ENCODE results near the gene UPK1B. TPM values are rescaled to one million over a fixed set of nuclear protein-coding genes. Genes with fewer than 3 reads are reported as not detected.
"Not testable (repeated sequence)": the region's sequence is repeated elsewhere in the genome, so short reads cannot be mapped to it uniquely, and the experiment has no call there.

Gene UPK1B
- under 1 TPM in 2 of 6 experiments, not detected in 4; 0.10 to 0.12 TPM for total RNA-seq (2021; fragmentation: NEBNext Ultra II Directional; extraction: Animal tissue kit (Norgen Biotek cat#: 25700))
- long read RNA-seq, result 0 reads

DNA sequence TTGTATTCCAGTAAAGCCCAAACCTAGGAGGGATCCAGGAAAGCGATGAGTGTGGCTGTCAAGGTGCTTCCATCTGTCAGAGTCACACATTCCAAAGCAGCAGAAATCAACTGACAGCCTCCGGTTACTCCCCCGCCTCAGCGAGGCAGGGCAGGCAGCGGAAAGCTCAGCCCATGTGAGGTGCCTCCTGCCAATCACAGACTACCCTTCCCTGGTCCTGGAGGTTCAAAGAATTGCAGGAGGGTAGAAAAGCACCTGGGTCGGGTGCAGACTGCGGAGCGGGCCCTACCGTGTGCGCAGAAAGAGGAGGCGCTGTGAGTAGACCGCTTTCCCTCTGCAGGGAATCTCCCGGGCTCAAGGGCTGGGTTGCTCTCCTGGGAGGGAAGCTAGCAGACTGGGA lies at the start of gene UPK1B:
Gene UPK1B, plus strand, starts transcription at position 274 of the 400 bp plus-strand sequence. CDS start 13,144 bp downstream, outside the sequence.
- Mint-ChIP-seq H3K4me1 (ENCODE audit: low read depth) (peaks cover 24% of the 10 kb centered on the region), H3K27me3 (ENCODE audit: insufficient read depth) (no peaks in the 10 kb centered on the region), H3K9me3 (no peaks in the 10 kb centered on the region), H3K36me3 (ENCODE audit: low read depth) (no peaks in the 10 kb centered on the region), H3K4me3 (no peak within 1 kb of the TSS), H3K27ac (no peak within 1 kb of the TSS)
- DNase-seq, result no peak
- TF ChIP-seq, protein P1, sequence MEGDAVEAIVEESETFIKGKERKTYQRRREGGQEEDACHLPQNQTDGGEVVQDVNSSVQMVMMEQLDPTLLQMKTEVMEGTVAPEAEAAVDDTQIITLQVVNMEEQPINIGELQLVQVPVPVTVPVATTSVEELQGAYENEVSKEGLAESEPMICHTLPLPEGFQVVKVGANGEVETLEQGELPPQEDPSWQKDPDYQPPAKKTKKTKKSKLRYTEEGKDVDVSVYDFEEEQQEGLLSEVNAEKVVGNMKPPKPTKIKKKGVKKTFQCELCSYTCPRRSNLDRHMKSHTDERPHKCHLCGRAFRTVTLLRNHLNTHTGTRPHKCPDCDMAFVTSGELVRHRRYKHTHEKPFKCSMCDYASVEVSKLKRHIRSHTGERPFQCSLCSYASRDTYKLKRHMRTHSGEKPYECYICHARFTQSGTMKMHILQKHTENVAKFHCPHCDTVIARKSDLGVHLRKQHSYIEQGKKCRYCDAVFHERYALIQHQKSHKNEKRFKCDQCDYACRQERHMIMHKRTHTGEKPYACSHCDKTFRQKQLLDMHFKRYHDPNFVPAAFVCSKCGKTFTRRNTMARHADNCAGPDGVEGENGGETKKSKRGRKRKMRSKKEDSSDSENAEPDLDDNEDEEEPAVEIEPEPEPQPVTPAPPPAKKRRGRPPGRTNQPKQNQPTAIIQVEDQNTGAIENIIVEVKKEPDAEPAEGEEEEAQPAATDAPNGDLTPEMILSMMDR (IDR thresholded peaks at IDR 0.05), result no peak

DNA sequence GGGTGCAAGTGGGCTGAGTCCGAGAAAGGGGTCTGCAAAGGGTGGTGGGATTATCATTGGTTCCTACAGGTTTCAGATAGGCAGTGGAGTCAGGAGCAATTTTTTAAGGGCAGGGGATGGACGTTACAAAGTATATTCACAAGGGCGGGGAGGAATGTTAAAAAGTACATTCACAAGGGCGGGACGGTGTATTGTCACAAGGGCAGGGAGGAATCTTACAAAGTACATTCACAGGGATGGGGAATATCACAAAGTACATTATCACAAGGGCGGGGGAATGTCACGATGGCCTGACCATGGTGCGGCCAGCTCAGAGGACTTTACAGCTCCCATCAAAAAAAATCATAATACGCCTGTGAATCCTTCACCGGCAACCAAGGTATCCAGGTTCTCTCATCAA lies 48.1 kb upstream of the UPK1B start:
- no peaks in the 10 kb centered on the region for H3K4me1 Mint-ChIP-seq (ENCODE audit: low read depth)
- no peaks in the 10 kb centered on the region for H3K9me3 Mint-ChIP-seq
- no peaks in the 10 kb centered on the region for H3K36me3 Mint-ChIP-seq (ENCODE audit: low read depth)
- H3K27ac Mint-ChIP-seq, result no peak overlapping the region
- no peak for DNase-seq
- H3K4me3 Mint-ChIP-seq, result no peak overlapping the region
- TF ChIP-seq, protein P1 (IDR thresholded peaks at IDR 0.05), result no peak
- H3K27me3 Mint-ChIP-seq (ENCODE audit: insufficient read depth), result peaks cover 6% of the 10 kb centered on the region

DNA sequence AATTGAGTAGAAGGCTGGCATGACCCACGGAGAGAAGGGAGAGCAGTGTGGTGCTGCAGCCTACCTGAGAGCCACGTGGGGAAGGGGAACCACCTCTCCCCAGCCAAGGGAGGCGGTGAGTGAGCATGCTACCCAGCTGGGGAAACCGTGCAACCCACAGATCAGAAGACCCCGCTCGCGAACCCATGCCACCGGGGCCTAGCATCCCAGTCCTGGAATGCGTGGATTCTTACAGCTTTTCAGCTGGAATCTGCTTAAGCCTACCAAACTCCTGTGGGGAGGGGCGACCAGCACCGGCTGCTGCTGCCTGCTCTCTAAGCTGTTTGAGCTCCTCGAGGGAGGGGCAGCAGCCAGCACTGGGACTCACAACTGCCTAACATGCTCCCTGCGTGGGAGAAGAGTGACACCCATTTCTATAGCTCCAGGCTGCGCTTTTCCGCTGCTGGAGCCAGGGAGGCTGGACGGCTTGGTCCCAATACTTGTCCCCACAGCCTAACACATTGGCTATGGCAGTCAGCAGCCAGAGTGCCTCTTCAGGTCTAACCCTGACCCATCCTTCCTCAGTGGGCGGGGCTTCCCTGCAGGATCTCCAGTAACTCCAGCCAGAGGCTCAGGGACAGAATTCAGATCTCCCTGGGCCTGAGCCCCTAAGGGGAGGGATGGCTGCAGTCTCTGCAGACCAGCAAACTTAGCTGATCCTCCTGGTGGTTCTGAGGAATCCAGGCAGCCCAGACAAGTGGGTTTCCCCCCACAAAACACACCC lies 47.5 kb upstream of the UPK1B start:
- H3K36me3 Mint-ChIP-seq (ENCODE audit: low read depth), result no peaks in the 10 kb centered on the region
- TF ChIP-seq, protein P1 (IDR thresholded peaks at IDR 0.05), result no peak
- H3K27me3 Mint-ChIP-seq (ENCODE audit: insufficient read depth), result peaks cover 8% of the 10 kb centered on the region
- no peak overlapping the region for H3K27ac Mint-ChIP-seq
- no peak for DNase-seq
- H3K9me3 Mint-ChIP-seq, result no peaks in the 10 kb centered on the region
- H3K4me1 Mint-ChIP-seq (ENCODE audit: low read depth), result no peaks in the 10 kb centered on the region
- no peak overlapping the region for H3K4me3 Mint-ChIP-seq

DNA sequence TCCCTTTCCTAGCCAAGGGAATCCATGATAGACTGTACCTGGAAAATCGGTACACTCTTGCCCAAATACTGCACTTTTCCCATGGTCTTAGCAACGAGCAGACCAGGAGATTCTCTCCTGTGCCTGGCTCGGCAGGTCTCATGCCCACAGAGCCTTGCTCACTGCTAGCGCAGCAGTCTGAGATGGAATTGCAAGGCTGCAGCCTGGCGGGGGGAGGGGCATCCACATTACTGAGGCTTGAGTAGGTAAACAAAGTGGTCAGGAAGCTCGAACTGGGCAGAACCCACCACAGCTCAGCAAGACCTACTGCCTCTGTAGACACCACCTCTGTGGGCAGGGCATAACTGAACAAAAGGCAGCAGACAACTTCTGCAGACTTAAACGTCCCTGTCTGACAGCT lies 43.1 kb upstream of the UPK1B start:
- not testable (repeated sequence) for H3K4me3 Mint-ChIP-seq; H3K4me1 Mint-ChIP-seq (ENCODE audit: low read depth); DNase-seq; H3K27ac Mint-ChIP-seq; H3K36me3 Mint-ChIP-seq (ENCODE audit: low read depth); H3K27me3 Mint-ChIP-seq (ENCODE audit: insufficient read depth); H3K9me3 Mint-ChIP-seq

DNA sequence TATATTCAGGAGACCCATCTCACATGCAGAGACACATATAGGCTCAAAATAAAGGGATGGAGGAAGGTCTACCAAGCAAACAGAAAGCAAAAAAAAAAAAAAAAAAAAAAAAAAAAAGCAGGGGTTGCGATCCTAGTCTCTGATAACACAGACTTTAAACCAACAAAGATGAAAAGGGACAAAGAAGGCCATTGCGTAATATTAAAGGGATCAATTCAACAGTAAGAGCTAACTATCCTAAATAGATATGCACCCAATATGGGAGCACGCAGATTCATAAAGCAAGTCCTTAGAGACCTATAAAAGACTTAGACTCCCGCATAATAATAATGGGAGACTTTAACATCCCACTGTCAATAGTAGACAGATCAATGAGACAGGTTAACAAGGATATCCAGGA lies 41.1 kb upstream of the UPK1B start:
- not testable (repeated sequence) for H3K27ac Mint-ChIP-seq; H3K4me3 Mint-ChIP-seq; H3K4me1 Mint-ChIP-seq (ENCODE audit: low read depth); DNase-seq; H3K36me3 Mint-ChIP-seq (ENCODE audit: low read depth); H3K9me3 Mint-ChIP-seq
- peaks cover 10% of the 10 kb centered on the region for H3K27me3 Mint-ChIP-seq (ENCODE audit: insufficient read depth)

DNA sequence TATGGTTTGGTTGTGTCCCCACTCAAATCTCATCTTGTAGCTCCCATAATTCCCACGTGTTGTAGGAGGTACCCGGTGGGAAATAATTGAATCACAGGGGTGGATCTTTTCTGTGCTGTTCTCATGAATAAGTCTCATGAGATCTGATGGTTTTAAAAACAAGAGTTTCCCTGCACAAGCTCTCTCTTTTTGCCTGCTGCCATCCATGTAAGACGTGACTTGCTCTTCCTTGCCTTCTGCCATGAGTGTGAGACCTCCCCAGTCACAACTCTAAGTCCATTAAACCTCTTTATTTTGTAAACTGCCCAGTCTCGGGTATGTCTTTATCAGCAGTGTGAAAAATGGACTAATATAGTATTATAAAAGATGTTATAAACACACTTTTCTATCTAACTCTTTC lies 34.0 kb upstream of the UPK1B start:
- H3K27ac Mint-ChIP-seq; H3K36me3 Mint-ChIP-seq (ENCODE audit: low read depth); H3K27me3 Mint-ChIP-seq (ENCODE audit: insufficient read depth); H3K4me3 Mint-ChIP-seq; DNase-seq; H3K4me1 Mint-ChIP-seq (ENCODE audit: low read depth): not testable (repeated sequence)
- peaks cover 11% of the 10 kb centered on the region for H3K9me3 Mint-ChIP-seq

DNA sequence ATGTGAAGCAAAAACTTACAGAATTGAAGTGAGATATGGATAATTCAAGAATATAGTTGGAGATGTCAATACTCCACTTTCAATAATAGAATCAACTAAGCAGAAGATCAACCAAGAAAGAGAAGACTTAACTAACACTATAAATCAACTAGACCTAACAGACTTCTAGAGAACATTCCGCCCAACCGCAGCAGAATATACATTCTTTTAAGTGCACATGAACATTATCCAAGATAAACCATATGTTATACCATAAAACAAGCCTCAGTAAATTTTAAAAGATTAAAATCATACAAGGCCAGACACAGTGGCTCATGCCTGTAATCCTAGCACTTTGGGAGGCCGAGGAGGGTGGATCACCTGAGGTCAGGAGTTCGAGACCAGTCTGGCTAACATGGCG lies 32.9 kb upstream of the UPK1B start:
- no peaks in the 10 kb centered on the region; the same call in 1 of the 2 replicates for H3K36me3 Mint-ChIP-seq (ENCODE audit: low read depth)
- peaks cover 3% of the 10 kb centered on the region; the same call in 1 of the 2 replicates for H3K4me1 Mint-ChIP-seq (ENCODE audit: low read depth)
- H3K27me3 Mint-ChIP-seq (ENCODE audit: insufficient read depth), result peaks cover 4% of the 10 kb centered on the region
- TF ChIP-seq, protein P1 (IDR thresholded peaks at IDR 0.05), result no peak
- no peak for DNase-seq
- H3K27ac Mint-ChIP-seq, result no peak overlapping the region
- H3K4me3 Mint-ChIP-seq, result no peak overlapping the region
- peaks cover 11% of the 10 kb centered on the region for H3K9me3 Mint-ChIP-seq

All from HFFc6 (cell line).